AG10803 (cell line): Measurements from ENCODE around the gene NCBP1.

Experiments
- DNase-seq: peaks from one replicate; pipeline ENCODE4 v3.0.0; 2010; ENCODE audit warnings: low read depth
- H3K4me3 ChIP-seq: 2 replicates; pipeline ENCODE4 v1.5.1; 2011; ENCODE audit warnings: mild to moderate bottlenecking, low read length, control low read depth
- TF ChIP-seq, protein P1 (sequence below): conservative IDR thresholded peaks from 2 replicates; pipeline ENCODE4 v1.5.1; 2011; ENCODE audit warnings: mild to moderate bottlenecking, low read length, control low read depth, inconsistent platforms

Gene NCBP1

DNA sequence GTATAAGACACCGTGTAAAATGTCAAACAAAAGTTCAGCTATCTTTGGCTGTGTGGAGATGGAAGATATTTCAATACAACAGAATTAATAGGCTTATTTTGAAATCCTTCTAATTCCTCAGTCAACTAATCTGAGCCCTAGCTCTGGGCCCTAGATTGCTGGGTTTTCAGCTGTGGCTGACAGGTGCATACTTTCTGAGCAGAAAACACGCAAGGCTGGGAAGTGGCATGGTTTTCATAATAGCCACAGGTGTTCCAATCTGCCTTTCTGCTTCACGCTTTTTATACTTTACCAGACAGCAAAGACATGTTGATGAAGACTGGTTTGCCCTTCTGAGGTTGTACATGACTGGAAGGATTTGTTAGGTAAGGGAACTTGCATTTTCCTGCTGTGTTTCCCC, 84.2 kb downstream of the NCBP1 start:
- TF ChIP-seq, protein P1, sequence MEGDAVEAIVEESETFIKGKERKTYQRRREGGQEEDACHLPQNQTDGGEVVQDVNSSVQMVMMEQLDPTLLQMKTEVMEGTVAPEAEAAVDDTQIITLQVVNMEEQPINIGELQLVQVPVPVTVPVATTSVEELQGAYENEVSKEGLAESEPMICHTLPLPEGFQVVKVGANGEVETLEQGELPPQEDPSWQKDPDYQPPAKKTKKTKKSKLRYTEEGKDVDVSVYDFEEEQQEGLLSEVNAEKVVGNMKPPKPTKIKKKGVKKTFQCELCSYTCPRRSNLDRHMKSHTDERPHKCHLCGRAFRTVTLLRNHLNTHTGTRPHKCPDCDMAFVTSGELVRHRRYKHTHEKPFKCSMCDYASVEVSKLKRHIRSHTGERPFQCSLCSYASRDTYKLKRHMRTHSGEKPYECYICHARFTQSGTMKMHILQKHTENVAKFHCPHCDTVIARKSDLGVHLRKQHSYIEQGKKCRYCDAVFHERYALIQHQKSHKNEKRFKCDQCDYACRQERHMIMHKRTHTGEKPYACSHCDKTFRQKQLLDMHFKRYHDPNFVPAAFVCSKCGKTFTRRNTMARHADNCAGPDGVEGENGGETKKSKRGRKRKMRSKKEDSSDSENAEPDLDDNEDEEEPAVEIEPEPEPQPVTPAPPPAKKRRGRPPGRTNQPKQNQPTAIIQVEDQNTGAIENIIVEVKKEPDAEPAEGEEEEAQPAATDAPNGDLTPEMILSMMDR = no peak
- DNase-seq = no peak
- H3K4me3 ChIP-seq = no peak overlapping the region

DNA sequence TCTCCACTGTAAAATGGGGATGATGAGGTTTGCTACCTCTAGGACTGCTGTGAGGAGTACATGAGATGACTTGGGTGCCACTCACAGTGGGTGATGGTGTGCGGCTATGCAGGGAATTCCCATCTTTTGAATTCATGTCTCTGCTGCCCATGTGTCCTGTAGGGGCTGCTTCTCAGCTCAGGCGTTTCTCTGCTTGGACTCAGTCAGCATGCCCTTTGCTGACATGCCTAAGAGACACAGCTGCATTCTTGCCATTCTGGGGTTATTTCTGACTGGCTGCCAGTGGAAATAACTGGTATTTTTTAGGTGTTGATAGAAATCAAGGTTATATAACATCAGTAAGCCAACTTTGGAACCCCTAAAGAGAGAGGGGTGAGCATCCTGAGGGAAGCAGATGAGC, 87.8 kb downstream of the NCBP1 start:
- no peak overlapping the region for H3K4me3 ChIP-seq
- peak; percentile 47 for DNase-seq
- TF ChIP-seq, protein P1 = no peak

DNA sequence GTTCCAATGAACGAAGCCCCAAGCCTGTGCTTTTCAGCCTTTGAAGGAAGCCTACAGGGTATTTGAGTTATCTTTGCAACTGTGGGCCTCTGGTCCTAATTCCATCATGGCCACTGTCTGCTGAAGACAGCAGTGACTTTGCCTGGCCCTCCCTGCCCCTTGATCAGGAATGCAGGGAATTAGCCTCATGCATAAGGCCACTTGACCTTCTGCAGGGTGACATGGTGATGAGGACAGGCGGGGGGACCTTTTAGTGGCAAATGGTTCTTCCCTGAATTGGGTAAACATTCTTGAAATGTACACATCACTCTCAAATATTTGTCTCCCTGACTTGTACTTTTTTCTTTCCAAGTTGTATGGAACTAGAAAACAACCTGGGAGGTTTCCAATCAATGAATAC, 88.7 kb downstream of the NCBP1 start:
- no peak overlapping the region for H3K4me3 ChIP-seq
- TF ChIP-seq, protein P1 = no peak
- no peak for DNase-seq
